ENCODE data around the gene PCDHA12. TPM values are rescaled to one million over a fixed set of nuclear protein-coding genes. Genes with fewer than 3 reads are reported as not detected.
A peak's percentile ranks its signal among the peaks of the same experiment; 100 is the strongest.

Gene PCDHA12
- total RNA-seq, 1 donor from 2014 or later, result 3.4 TPM

GRCh38 chr5:140855772-140856674 lies 19.1 kb upstream of the PCDHA12 start, which contains the start of gene PCDHA10:
Gene PCDHA10, plus strand, starts transcription at chr5:140855897. Its CDS starts 152 bp downstream, at chr5:140856049.
- Mint-ChIP-seq H3K27ac (no peak within 1 kb of the TSS), H3K9me3 (peaks cover 33% of the 10 kb centered on the region), H3K36me3 (peaks cover 24% of the 10 kb centered on the region), H3K4me3 (peak within 1 kb of the TSS; percentile 5), H3K27me3 (ENCODE audit: insufficient read depth, low read depth) (peaks cover 2% of the 10 kb centered on the region), H3K4me1 (no peaks in the 10 kb centered on the region)
- no peak within 1 kb of the TSS for H3K27ac ChIP-seq
- H3K4me3 ChIP-seq, result peak within 1 kb of the TSS; percentile 60
- peak; percentile 76 for DNase-seq (ENCODE audit: low spot score)
- no peaks in the 10 kb centered on the region for H4K20me1 ChIP-seq (ENCODE audit: low read depth)
- peak within 1 kb of the TSS; percentile 76 for H3K4me2 ChIP-seq
- H2AFZ ChIP-seq (replicated peaks), result peak within 1 kb of the TSS; percentile 92
- peaks cover 5% of the 10 kb centered on the region for H3K9me3 ChIP-seq (ENCODE audit: low read depth)
- no peaks in the 10 kb centered on the region for H3K36me3 ChIP-seq
- H3K4me1 ChIP-seq, result no peaks in the 10 kb centered on the region
- no peaks in the 10 kb centered on the region for H3F3A ChIP-seq (ENCODE audit: low read depth)
- H3K79me2 ChIP-seq (ENCODE audit: low read depth), result no peaks in the 10 kb centered on the region
- TF ChIP-seq EZH2 (IDR thresholded peaks at IDR 0.05) (no peak), CTCF (IDR thresholded peaks at IDR 0.05) (peak; percentile 72), EZH2phosphoT487 (IDR thresholded peaks at IDR 0.05) (no peak)
- H3K27me3 ChIP-seq, result no peaks in the 10 kb centered on the region
- H3K9ac ChIP-seq, result no peak within 1 kb of the TSS

GRCh38 chr5:140857177-140857986 lies 17.7 kb upstream of the PCDHA12 start:
- DNase-seq (ENCODE audit: low spot score), result no peak
- H3K9me3 Mint-ChIP-seq, result peaks cover 46% of the 10 kb centered on the region
- H3K27ac Mint-ChIP-seq, result no peak overlapping the region
- no peak overlapping the region for H3K4me2 ChIP-seq
- no peaks in the 10 kb centered on the region for H3K36me3 ChIP-seq
- no peaks in the 10 kb centered on the region for H3K79me2 ChIP-seq (ENCODE audit: low read depth)
- H3K4me1 Mint-ChIP-seq, result no peaks in the 10 kb centered on the region
- H3K27me3 ChIP-seq, result no peaks in the 10 kb centered on the region
- no peaks in the 10 kb centered on the region for H3K4me1 ChIP-seq
- peaks cover 5% of the 10 kb centered on the region for H3K27me3 Mint-ChIP-seq (ENCODE audit: insufficient read depth, low read depth)
- no peak overlapping the region for H3K4me3 ChIP-seq
- H3K4me3 Mint-ChIP-seq, result no peak overlapping the region
- no peak overlapping the region for H3K9ac ChIP-seq
- no peaks in the 10 kb centered on the region for H4K20me1 ChIP-seq (ENCODE audit: low read depth)
- no peak overlapping the region for H3K27ac ChIP-seq
- H3K9me3 ChIP-seq (ENCODE audit: low read depth), result peaks cover 5% of the 10 kb centered on the region
- peaks cover 35% of the 10 kb centered on the region for H3K36me3 Mint-ChIP-seq
- H3F3A ChIP-seq (ENCODE audit: low read depth), result no peaks in the 10 kb centered on the region
- no peak overlapping the region for H2AFZ ChIP-seq (replicated peaks)
- TF ChIP-seq CTCF (IDR thresholded peaks at IDR 0.05), result no peak
- TF ChIP-seq EZH2 (IDR thresholded peaks at IDR 0.05), result no peak
- no peak for TF ChIP-seq EZH2phosphoT487 (IDR thresholded peaks at IDR 0.05)

- H2AFZ ChIP-seq (replicated peaks), result no peak overlapping the region
- H3K36me3 ChIP-seq, result no peaks in the 10 kb centered on the region
- no peak overlapping the region for H3K4me3 Mint-ChIP-seq
- H3K79me2 ChIP-seq (ENCODE audit: low read depth), result no peaks in the 10 kb centered on the region
- no peak for DNase-seq (ENCODE audit: low spot score)
- H3K27ac Mint-ChIP-seq, result no peak overlapping the region
- H3K27me3 Mint-ChIP-seq (ENCODE audit: insufficient read depth, low read depth), result peaks cover 5% of the 10 kb centered on the region
- peaks cover 34% of the 10 kb centered on the region for H3K36me3 Mint-ChIP-seq
- H3K27ac ChIP-seq, result no peak overlapping the region
- peaks cover 44% of the 10 kb centered on the region for H3K9me3 Mint-ChIP-seq
- H3F3A ChIP-seq (ENCODE audit: low read depth), result no peaks in the 10 kb centered on the region
- no peaks in the 10 kb centered on the region for H3K27me3 ChIP-seq
- TF ChIP-seq EZH2phosphoT487 (IDR thresholded peaks at IDR 0.05) (no peak), EZH2 (IDR thresholded peaks at IDR 0.05) (no peak), CTCF (IDR thresholded peaks at IDR 0.05) (no peak)
- H3K4me1 ChIP-seq, result no peaks in the 10 kb centered on the region
- no peak overlapping the region for H3K9ac ChIP-seq
- H3K4me3 ChIP-seq, result no peak overlapping the region
- H4K20me1 ChIP-seq (ENCODE audit: low read depth), result no peaks in the 10 kb centered on the region
- H3K4me2 ChIP-seq, result no peak overlapping the region
- H3K4me1 Mint-ChIP-seq, result no peaks in the 10 kb centered on the region
- H3K9me3 ChIP-seq (ENCODE audit: low read depth), result peaks cover 5% of the 10 kb centered on the region
Observed at GRCh38 chr5:140857987-140858240, 17.2 kb upstream of the PCDHA12 start.

Data from neural progenitor cell (in vitro differentiated cells).